Erythroblast (primary cell): ENCODE results near the gene RHEB.

Source experiments
- GATA1 ChIP-seq: IDR thresholded peaks from 2 replicates; pipeline ENCODE4 v1.6.1; 2011; ENCODE audit warnings: low read depth, mild to moderate bottlenecking, control low read depth, low read length, moderate library complexity
- POLR2A ChIP-seq: IDR thresholded peaks from 2 replicates; pipeline ENCODE4 v1.6.1; 2011; ENCODE audit warnings: mild to moderate bottlenecking, low read length

GRCh38 chr7:151540146-151540545 is 20.5 kb upstream of the RHEB start:
- TF ChIP-seq POLR2A (no peak), GATA1 (no peak)
